ENCODE measurements around the gene DHRS13. TPM values are rescaled to one million over a fixed set of nuclear protein-coding genes. Genes with fewer than 3 reads are reported as not detected.
"Not testable (repeated sequence)": the region's sequence is repeated elsewhere in the genome, so short reads cannot be mapped to it uniquely, and the experiment has no call there.

The DHRS13 gene
- total and polyA plus RNA-seq, 11 donors, result 2.2 to 6.3 (median 2.9) TPM

GRCh38 chr17:28935744-28936460 lies 33.0 kb upstream of the DHRS13 start:
- 84 to 88% (median 86%) methylated on average over 8 of the region's 8 CpGs for WGBS, 4 donors
- H3K27ac ChIP-seq, result peak overlapping the region in 1 of 12 donors; percentile 69

DNA sequence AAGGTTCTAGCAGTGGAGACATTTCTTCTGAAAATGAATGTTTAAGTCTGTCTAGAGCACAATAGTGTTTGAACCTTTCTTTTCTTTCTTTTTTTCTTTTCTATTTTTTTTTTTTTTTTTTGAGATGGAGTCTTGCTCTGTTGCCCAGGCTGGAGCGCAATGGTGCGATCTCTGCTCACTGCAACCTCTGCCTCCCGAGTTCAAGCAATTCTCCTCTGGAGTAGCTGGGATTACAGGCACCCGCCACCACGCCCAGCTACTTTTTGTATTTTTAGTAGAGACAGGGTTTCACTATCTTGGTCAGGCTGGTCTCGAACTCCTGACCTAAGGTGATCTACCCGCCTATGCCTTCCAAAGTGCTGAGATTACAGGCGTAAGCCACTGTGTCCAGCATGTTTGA lies 31.6 kb upstream of the DHRS13 start:
- intact Hi-C loops (cut with DNase I); H3K9me3 ChIP-seq; H3K4me3 ChIP-seq; ATAC-seq; H3K27me3 ChIP-seq; H3K27ac ChIP-seq; DNase-seq: not testable (repeated sequence)
- peaks cover 2 to 67% (median 53%) of the 10 kb centered on the region in 12 donors for H3K4me1 ChIP-seq
- WGBS, 4 donors, result 94 to 98% (median 95%) methylated on average over 8 of the region's 8 CpGs
- H3K36me3 ChIP-seq, result peaks cover 0 to 10% (median 0%) of the 10 kb centered on the region in 9 donors

More at GRCh38 chr17:28935744-28936460, 33.0 kb upstream of the DHRS13 start:
- ATAC-seq (no peak), DNase-seq (no peak)
- peaks cover 0 to 10% (median 0%) of the 10 kb centered on the region in 9 donors for H3K36me3 ChIP-seq
- intact Hi-C loops (cut with DNase I), result no loop called here
- no peaks in the 10 kb centered on the region for H3K9me3 ChIP-seq
- TF ChIP-seq POLR2A (IDR thresholded peaks at IDR 0.05), result no peak
- H3K4me3 ChIP-seq, result no peak overlapping the region
- no peaks in the 10 kb centered on the region for H3K27me3 ChIP-seq
- peaks cover 8 to 70% (median 56%) of the 10 kb centered on the region in 12 donors for H3K4me1 ChIP-seq

- Histone ChIP-seq H3K4me1 (peaks cover 0 to 46% (median 13%) of the 10 kb centered on the region in 12 donors), H3K27ac (no peak overlapping the region), H3K36me3 (peaks cover 0 to 33% (median 21%) of the 10 kb centered on the region in 9 donors), H3K27me3 (no peaks in the 10 kb centered on the region), H3K9me3 (peaks cover 0 to 3% (median 0%) of the 10 kb centered on the region in 12 donors), H3K4me3 (no peak overlapping the region)
- intact Hi-C loops (cut with DNase I), result no loop called here
- DNase-seq (no peak), ATAC-seq (no peak)
- WGBS, 4 donors, result 70 to 90% (median 74%) methylated on average over 2 of the region's 2 CpGs
- TF ChIP-seq CTCF (IDR thresholded peaks at IDR 0.05) (no peak), POLR2A (IDR thresholded peaks at IDR 0.05) (no peak)
Measured at GRCh38 chr17:28929787-28930186, 26.9 kb upstream of the DHRS13 start.

- H3K36me3 ChIP-seq, result peaks cover 0 to 48% (median 38%) of the 10 kb centered on the region in 9 donors
- H3K27ac ChIP-seq, result no peak overlapping the region
- no peak for ATAC-seq
- peaks cover 0 to 48% (median 9%) of the 10 kb centered on the region in 12 donors for H3K4me1 ChIP-seq
- TF ChIP-seq CTCF (IDR thresholded peaks at IDR 0.05) (no peak), POLR2A (IDR thresholded peaks at IDR 0.05) (no peak)
- H3K27me3 ChIP-seq, result no peaks in the 10 kb centered on the region
- peaks cover 0 to 3% (median 0%) of the 10 kb centered on the region in 12 donors for H3K9me3 ChIP-seq
- WGBS, 4 donors, result 96 to 99% (median 97%) methylated on average over 2 of the region's 2 CpGs
- intact Hi-C loops (cut with DNase I), result no loop called here
- H3K4me3 ChIP-seq, result no peak overlapping the region
- DNase-seq, result no peak
Measured at GRCh38 chr17:28928061-28928460, 25.2 kb upstream of the DHRS13 start.

GRCh38 chr17:28926786-28927185 lies 23.9 kb upstream of the DHRS13 start:
- peak overlapping the region in 5 of 12 donors; percentile 6 to 87 (median 35) for H3K27ac ChIP-seq
- DNase-seq, result no peak
- peaks cover 0 to 3% (median 0%) of the 10 kb centered on the region in 12 donors for H3K9me3 ChIP-seq
- H3K4me1 ChIP-seq, result peaks cover 0 to 48% (median 8%) of the 10 kb centered on the region in 12 donors
- H3K27me3 ChIP-seq, result no peaks in the 10 kb centered on the region
- H3K36me3 ChIP-seq, result peaks cover 0 to 59% (median 51%) of the 10 kb centered on the region in 9 donors
- intact Hi-C loops (cut with DNase I), result no loop called here
- no peak for TF ChIP-seq CTCF (IDR thresholded peaks at IDR 0.05)
- TF ChIP-seq POLR2A (IDR thresholded peaks at IDR 0.05), result no peak
- H3K4me3 ChIP-seq, result no peak overlapping the region
- WGBS, 4 donors, result 93 to 95% (median 94%) methylated on average over 4 of the region's 4 CpGs
- no peak for ATAC-seq
